Endothelial cell of umbilical vein (primary cell): ENCODE data around the gene SPTB. TPM values are rescaled to one million over a fixed set of nuclear protein-coding genes. Genes with fewer than 3 reads are reported as not detected.

ENCODE experiments used
- BruUV-seq: library from RNA; stranded (reverse); fragments of 400-500 nt; replicated peaks from 2 replicates; lab custom pipeline; 2021; lab: Mats Ljungman, UMichigan
- CTCF ChIA-PET: fragments of 300-600, 350-600 bp; sonication (Branson Sonifier 250); formaldehyde crosslinking; loops from one replicate; lab custom pipeline; 2021; ENCODE audit warnings: antibody characterized with exemption, inconsistent platforms; lab: Charles Lee
- POLR2A ChIA-PET: fragments of 300-600, 350-600 bp; sonication (Branson Sonifier 250); formaldehyde crosslinking; loops from one replicate; lab custom pipeline; 2021; ENCODE audit warnings: antibody characterized with exemption, inconsistent platforms; lab: Charles Lee
- DNase-seq: peaks from one replicate; pipeline ENCODE4 v3.0.0-alpha.2; 2011; ENCODE audit warnings: low read depth, low spot score
- FAIRE-seq: peaks from 2 replicates; lab custom pipeline; 2011; peaks lifted over from hg19 to GRCh38; lab: Jason Lieb, UNC
- H2AFZ ChIP-seq: 2 replicates; pipeline ENCODE4 v1.6.0; 2012; ENCODE audit warnings: low read depth, low read length, control low read depth, inconsistent platforms
- H3K27ac ChIP-seq: 2 replicates; pipeline ENCODE4 v1.5.1; 2011; ENCODE audit warnings: low read depth, mild to moderate bottlenecking, control low read depth, low read length, moderate library complexity; ENCODE audit not compliant: insufficient read depth
- H3K27me3 ChIP-seq, 2 experiments: 2 replicates each; pipeline versions ENCODE4 v1.6.0 to v1.6.1; 2011; ENCODE audit warnings: low read length in 2 of 2, mixed read lengths in 1 of 2; ENCODE audit not compliant: control insufficient read depth in 2 of 2, insufficient read depth in 2 of 2
- H3K36me3 ChIP-seq, 2 experiments: 2 replicates in 1 of 2; 3 replicates in 1 of 2; pipeline ENCODE4 v1.5.1; 2011; ENCODE audit warnings: low read length in 2 of 2, mild to moderate bottlenecking in 1 of 2, moderate library complexity in 1 of 2; ENCODE audit not compliant: control insufficient read depth in 2 of 2, insufficient read depth in 2 of 2; ENCODE audit errors: extremely low read depth in 1 of 2
- H3K4me1 ChIP-seq: 3 replicates; pipeline ENCODE4 v1.5.1; 2011; ENCODE audit warnings: mild to moderate bottlenecking, low read length; ENCODE audit not compliant: control insufficient read depth, insufficient read depth; ENCODE audit errors: extremely low read depth
- H3K4me2 ChIP-seq: 2 replicates; pipeline ENCODE4 v1.6.1; 2011; ENCODE audit warnings: low read length, control low read depth, mixed read lengths; ENCODE audit not compliant: insufficient read depth
- H3K4me3 ChIP-seq, 3 experiments: fragments of 200-600 bp in 1 of 3; sonication (generic), shearing (Covaris generic) in 1 of 3; replicated peaks in 1 of 3; 2 replicates each; pipeline ENCODE4 v1.5.1; 2011 to 2016; ENCODE audit warnings: control low read depth in 3 of 3, low read length in 3 of 3, mild to moderate bottlenecking in 2 of 3, inconsistent platforms in 1 of 3, low read depth in 1 of 3, moderate library complexity in 1 of 3; ENCODE audit not compliant: insufficient read depth in 1 of 3
- H3K79me2 ChIP-seq: 2 replicates; pipeline ENCODE4 v1.6.0; 2012; ENCODE audit warnings: low read length, inconsistent platforms; ENCODE audit not compliant: control insufficient read depth, insufficient read depth
- H3K9ac ChIP-seq: replicated peaks from 2 replicates; pipeline ENCODE3; 2011; ENCODE audit warnings: low read length, control low read depth; ENCODE audit not compliant: insufficient read depth; ENCODE audit errors: extremely low read depth
- H3K9me1 ChIP-seq: replicated peaks from 3 replicates; pipeline ENCODE4 v1.6.0; 2011; ENCODE audit warnings: mild to moderate bottlenecking, low read length; ENCODE audit not compliant: control insufficient read depth, insufficient read depth; ENCODE audit errors: extremely low read depth
- H3K9me3 ChIP-seq: replicated peaks from 2 replicates; pipeline ENCODE4 v1.5.1; 2012; ENCODE audit warnings: low read length, inconsistent platforms; ENCODE audit not compliant: control insufficient read depth, insufficient read depth
- H4K20me1 ChIP-seq: replicated peaks from 2 replicates; pipeline ENCODE3; 2011; ENCODE audit warnings: mild to moderate bottlenecking, low read length; ENCODE audit not compliant: control insufficient read depth, insufficient read depth; ENCODE audit errors: extremely low read depth
- EZH2 ChIP-seq: IDR thresholded peaks from 2 replicates; pipeline ENCODE4 v1.6.1; 2012; ENCODE audit warnings: borderline replicate concordance, low read depth, mild to moderate bottlenecking, moderate library complexity, low read length, inconsistent platforms; ENCODE audit not compliant: severe bottlenecking
- FOS ChIP-seq: IDR thresholded peaks from 2 replicates; pipeline ENCODE4 v1.6.1; 2011; ENCODE audit warnings: mild to moderate bottlenecking, low read length, moderate library complexity, borderline replicate concordance; ENCODE audit not compliant: insufficient read depth
- GATA2 ChIP-seq: IDR thresholded peaks from 2 replicates; pipeline ENCODE4 v1.7.0; 2011; ENCODE audit warnings: low read depth, mild to moderate bottlenecking, moderate library complexity, mixed read lengths, low read length; ENCODE audit not compliant: insufficient read length, insufficient read depth
- JUN ChIP-seq: IDR thresholded peaks from 2 replicates; pipeline ENCODE4 v1.6.1; 2011; ENCODE audit warnings: borderline replicate concordance, low read depth; ENCODE audit not compliant: insufficient read length, insufficient read depth
- MYC ChIP-seq: IDR thresholded peaks from one replicate; pipeline ENCODE4 v1.6.1; 2011; ENCODE audit warnings: mild to moderate bottlenecking, low read depth, low read length
- POLR2A ChIP-seq: IDR thresholded peaks from 2 replicates; pipeline ENCODE4 v1.6.1; 2012; ENCODE audit warnings: low read depth, mild to moderate bottlenecking, control low read depth, low read length
- POLR2AphosphoS5 ChIP-seq: IDR thresholded peaks from 2 replicates; pipeline ENCODE4 v1.6.1; 2012; ENCODE audit warnings: low read depth, mild to moderate bottlenecking, control low read depth, low read length, moderate library complexity; ENCODE audit not compliant: insufficient read depth
- dilution Hi-C: fragments of 300-500 bp; cut with MboI; formaldehyde crosslinking; loops from one replicate; pipeline ENCODE4 v1.15.0; 2019; ENCODE audit warnings: low sequenced_read_pairs; ENCODE audit not compliant: extremely low pct_ligation_motif_present
- intact Hi-C: fragments of 100-400 bp; cut with micrococcal nuclease; formaldehyde crosslinking; loops from one replicate; pipeline ENCODE4 v1.10.0; 2022
- polyA plus RNA-seq, 4 experiments: library from polyadenylated mRNA; depleted of rRNA in 3 of 4; stranded (reverse) in 3 of 4; unstranded in 1 of 4; fragments of >200 nt; gene quantifications; 2 replicates each; pipeline versions ENCODE4 v1.2.1 to v1.2.3, GENCODE V29; 2011 to 2012; ENCODE audit warnings: missing spikeins in 1 of 4
- total RNA-seq: library from RNA; stranded (reverse); gene quantifications from 2 replicates; pipeline ENCODE4 v1.2.3, GENCODE V29; 2021
- TF ChIP-seq, protein P1 (sequence below): IDR thresholded peaks from 2 replicates; pipeline ENCODE4 v1.6.1; 2011; ENCODE audit not compliant: insufficient read depth, insufficient read length
- TF ChIP-seq, protein P2 (sequence below), 2 donors: IDR thresholded peaks; 1 replicate in 1 of 2; 2 replicates in 1 of 2; pipeline ENCODE4 v1.5.1; 2011; ENCODE audit warnings: low read length in 2 of 2, mild to moderate bottlenecking in 2 of 2, moderate library complexity in 2 of 2, control low read depth in 1 of 2, inconsistent platforms in 1 of 2, low read depth in 1 of 2; ENCODE audit not compliant: insufficient read depth in 1 of 2; ENCODE audit errors: extremely low read depth in 1 of 2

The SPTB gene
- total and polyA plus RNA-seq, 2 donors (not counting 3 experiments of a cell fraction or from before 2014, with no cell fraction given) = 0.03 to 0.07 TPM

DNA sequence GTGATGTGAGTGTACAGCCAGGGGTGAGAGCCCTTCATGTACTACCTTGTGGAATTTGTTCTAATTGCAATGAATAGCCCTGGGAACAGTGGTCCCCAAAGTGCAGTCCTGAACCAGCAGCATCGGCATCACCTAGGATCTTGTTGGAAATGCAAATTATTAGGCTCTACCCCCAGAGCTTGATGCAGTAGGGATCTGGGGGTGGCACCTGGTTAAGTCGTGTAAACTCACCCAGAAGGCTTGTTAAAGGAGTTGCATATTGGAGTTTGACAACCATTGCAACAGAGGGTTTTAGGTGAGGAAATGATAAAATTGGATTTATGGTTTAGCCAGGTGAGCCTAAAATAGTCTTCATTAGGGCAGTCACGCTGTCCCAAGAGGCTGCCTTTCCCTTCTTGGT is 102.2 kb downstream of the SPTB start:
- H4K20me1 ChIP-seq = no peaks in the 10 kb centered on the region
- no peak overlapping the region for H3K27ac ChIP-seq
- no TSS peak for BruUV-seq
- dilution Hi-C loops = no loop called here
- H3K27me3 ChIP-seq = peaks cover 0 to 3% of the 10 kb centered on the region in 2 experiments
- TF ChIP-seq JUN (no peak), GATA2 (no peak), POLR2A (no peak), MYC (no peak), EZH2 (no peak), POLR2AphosphoS5 (no peak), FOS (no peak)
- TF ChIP-seq, protein P1, sequence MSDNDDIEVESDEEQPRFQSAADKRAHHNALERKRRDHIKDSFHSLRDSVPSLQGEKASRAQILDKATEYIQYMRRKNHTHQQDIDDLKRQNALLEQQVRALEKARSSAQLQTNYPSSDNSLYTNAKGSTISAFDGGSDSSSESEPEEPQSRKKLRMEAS = no peak
- TF ChIP-seq, protein P2, sequence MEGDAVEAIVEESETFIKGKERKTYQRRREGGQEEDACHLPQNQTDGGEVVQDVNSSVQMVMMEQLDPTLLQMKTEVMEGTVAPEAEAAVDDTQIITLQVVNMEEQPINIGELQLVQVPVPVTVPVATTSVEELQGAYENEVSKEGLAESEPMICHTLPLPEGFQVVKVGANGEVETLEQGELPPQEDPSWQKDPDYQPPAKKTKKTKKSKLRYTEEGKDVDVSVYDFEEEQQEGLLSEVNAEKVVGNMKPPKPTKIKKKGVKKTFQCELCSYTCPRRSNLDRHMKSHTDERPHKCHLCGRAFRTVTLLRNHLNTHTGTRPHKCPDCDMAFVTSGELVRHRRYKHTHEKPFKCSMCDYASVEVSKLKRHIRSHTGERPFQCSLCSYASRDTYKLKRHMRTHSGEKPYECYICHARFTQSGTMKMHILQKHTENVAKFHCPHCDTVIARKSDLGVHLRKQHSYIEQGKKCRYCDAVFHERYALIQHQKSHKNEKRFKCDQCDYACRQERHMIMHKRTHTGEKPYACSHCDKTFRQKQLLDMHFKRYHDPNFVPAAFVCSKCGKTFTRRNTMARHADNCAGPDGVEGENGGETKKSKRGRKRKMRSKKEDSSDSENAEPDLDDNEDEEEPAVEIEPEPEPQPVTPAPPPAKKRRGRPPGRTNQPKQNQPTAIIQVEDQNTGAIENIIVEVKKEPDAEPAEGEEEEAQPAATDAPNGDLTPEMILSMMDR (IDR thresholded peaks at IDR 0.05; ENCODE audit: extremely low read depth in 1 of 2, insufficient read depth in 1 of 2, low read depth in 1 of 2, low read length in 2 of 2) = no peak
- no peak overlapping the region for H3K4me3 ChIP-seq
- FAIRE-seq (no peak), DNase-seq (no peak)
- POLR2A ChIA-PET = no interaction called here
- H3K36me3 ChIP-seq = no peaks in the 10 kb centered on the region
- no peaks in the 10 kb centered on the region for H3K9me1 ChIP-seq
- H3K9me3 ChIP-seq = no peaks in the 10 kb centered on the region
- H3K79me2 ChIP-seq = no peaks in the 10 kb centered on the region
- H3K9ac ChIP-seq = no peak overlapping the region
- H3K4me1 ChIP-seq = no peaks in the 10 kb centered on the region
- intact Hi-C loops = no loop called here
- no peak overlapping the region for H2AFZ ChIP-seq
- H3K4me2 ChIP-seq = no peak overlapping the region
- CTCF ChIA-PET = interaction anchor here (2.7 kb wide), 1 partner anchor 13 kb away, joined by 9 read pairs; no protein-coding TSS in a partner anchor
